HUES6 (cell line): ENCODE data around the gene SLC22A6.

ENCODE experiments used
- H3K27ac ChIP-seq: 2 replicates; pipeline ENCODE4 v1.7.0; 2013; ENCODE audit warnings: low read depth, mild to moderate bottlenecking, low read length, inconsistent platforms
- H3K27me3 ChIP-seq: 2 replicates; pipeline ENCODE4 v1.6.1; 2013; ENCODE audit warnings: low read length; ENCODE audit not compliant: control insufficient read depth, insufficient read depth
- H3K36me3 ChIP-seq: 2 replicates; pipeline ENCODE4 v1.6.1; 2013; ENCODE audit warnings: low read length; ENCODE audit not compliant: control insufficient read depth, insufficient read depth
- H3K4me1 ChIP-seq: 2 replicates; pipeline ENCODE4 v1.6.1; 2013; ENCODE audit warnings: low read length; ENCODE audit not compliant: control insufficient read depth, insufficient read depth
- H3K4me3 ChIP-seq: 2 replicates; pipeline ENCODE4 v1.5.1; 2013; ENCODE audit warnings: low read depth, low read length
- H3K9ac ChIP-seq: one replicate; pipeline ENCODE4 v1.6.1; 2013; ENCODE audit warnings: mild to moderate bottlenecking, low read length
- H3K9me3 ChIP-seq: 2 replicates; pipeline ENCODE4 v1.6.1; 2013; ENCODE audit warnings: low read depth, low read length; ENCODE audit not compliant: control insufficient read depth, insufficient read depth

SLC22A6 gene

DNA sequence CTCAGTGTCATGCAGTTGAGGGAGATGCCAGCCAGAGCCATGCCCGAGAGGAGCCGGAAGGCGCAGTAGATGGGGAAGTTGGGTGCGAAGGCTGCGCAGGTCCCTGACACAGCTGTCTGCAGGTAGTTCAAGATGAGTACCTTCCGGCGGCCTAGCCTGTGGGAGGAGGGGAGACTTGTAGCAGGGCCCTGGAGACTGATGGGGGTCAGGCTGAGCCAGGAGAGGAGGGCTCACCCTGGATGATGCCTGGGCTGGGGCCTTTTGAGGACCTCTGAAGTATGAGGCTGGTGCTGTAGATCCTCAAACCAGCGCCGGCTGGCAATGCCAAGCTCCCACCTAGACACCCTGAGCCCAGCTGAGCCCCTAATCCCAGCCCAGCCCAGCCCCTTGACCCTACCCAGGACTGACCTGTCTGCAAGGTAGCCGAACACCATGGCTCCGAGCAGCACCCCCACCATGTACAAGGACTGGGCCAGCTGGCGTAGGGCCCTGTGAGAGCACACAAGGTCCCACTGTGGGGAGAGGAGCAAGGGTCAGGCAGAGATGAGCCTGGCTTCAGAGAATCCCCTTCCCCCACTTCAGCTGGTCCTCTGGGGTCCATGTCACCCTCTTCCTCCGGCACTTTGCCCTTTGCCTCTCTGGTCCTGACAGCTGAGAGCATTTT is 1.1 kb downstream of the SLC22A6 start:
- no peak overlapping the region for H3K4me3 ChIP-seq
- H3K27ac ChIP-seq, result no peak overlapping the region
- H3K9ac ChIP-seq, result no peak overlapping the region
- no peaks in the 10 kb centered on the region for H3K4me1 ChIP-seq
- no peaks in the 10 kb centered on the region for H3K36me3 ChIP-seq
- H3K27me3 ChIP-seq, result peaks cover 3% of the 10 kb centered on the region; the same call in 1 of the 2 replicates
- H3K9me3 ChIP-seq, result no peaks in the 10 kb centered on the region

DNA sequence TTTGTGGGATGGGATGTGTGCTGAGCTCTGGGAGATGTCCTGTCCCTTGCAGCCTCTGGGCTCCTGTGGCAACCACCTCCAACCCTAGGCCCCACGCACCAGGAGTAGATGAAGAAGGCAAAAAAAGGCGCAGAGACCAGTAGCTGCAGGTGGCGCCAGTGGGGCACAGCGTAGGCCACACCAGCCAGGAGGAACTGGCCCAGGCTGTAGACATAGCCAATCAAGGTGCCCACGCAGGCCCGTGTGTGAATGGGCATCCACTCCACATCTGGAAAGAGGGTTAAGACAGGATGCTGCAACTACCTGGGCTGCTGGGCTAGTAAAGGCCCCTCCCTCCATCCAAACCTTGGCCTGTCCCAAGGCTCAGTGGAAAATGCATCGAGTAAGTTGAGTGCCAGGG is 3.0 kb downstream of the SLC22A6 start:
- Histone ChIP-seq H3K4me3 (no peak overlapping the region), H3K9ac (no peak overlapping the region), H3K9me3 (no peaks in the 10 kb centered on the region), H3K27me3 (peaks cover 3% of the 10 kb centered on the region; the same call in 1 of the 2 replicates), H3K27ac (no peak overlapping the region), H3K4me1 (no peaks in the 10 kb centered on the region), H3K36me3 (no peaks in the 10 kb centered on the region)

DNA sequence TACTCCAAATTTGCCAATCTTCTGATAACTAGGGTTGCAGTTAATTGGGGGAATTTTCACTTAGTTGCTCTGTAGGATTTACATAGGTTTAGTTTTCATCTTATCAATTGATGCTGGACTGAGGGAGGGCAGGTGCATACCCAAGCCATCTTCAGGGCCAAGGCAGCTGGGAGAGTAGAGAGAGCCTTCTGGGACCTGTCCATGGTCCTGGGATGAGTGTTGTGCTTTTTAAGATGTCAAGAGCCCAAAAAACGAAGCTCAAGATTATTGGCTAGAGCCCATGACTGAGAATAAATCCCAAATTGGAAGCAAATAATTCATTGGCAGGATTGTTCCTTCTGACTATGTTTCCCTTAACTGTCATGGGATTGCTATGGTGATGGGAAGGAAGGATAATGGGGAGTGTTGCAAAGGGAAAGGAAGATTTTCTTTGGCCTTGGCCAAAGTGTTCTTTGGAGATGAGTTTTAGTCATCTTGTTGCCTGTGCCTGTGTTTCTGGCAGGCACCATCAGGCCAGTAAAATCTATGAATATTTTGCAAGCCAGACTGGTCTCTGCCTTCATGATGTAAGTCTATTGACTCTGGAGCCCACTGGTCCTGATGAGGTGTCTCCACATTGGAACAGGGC is 4.5 kb downstream of the SLC22A6 start:
- Histone ChIP-seq H3K36me3 (no peaks in the 10 kb centered on the region), H3K9ac (no peak overlapping the region), H3K4me3 (no peak overlapping the region), H3K27me3 (peaks cover 3% of the 10 kb centered on the region; the same call in 1 of the 2 replicates), H3K4me1 (no peaks in the 10 kb centered on the region), H3K9me3 (no peaks in the 10 kb centered on the region), H3K27ac (no peak overlapping the region)

DNA sequence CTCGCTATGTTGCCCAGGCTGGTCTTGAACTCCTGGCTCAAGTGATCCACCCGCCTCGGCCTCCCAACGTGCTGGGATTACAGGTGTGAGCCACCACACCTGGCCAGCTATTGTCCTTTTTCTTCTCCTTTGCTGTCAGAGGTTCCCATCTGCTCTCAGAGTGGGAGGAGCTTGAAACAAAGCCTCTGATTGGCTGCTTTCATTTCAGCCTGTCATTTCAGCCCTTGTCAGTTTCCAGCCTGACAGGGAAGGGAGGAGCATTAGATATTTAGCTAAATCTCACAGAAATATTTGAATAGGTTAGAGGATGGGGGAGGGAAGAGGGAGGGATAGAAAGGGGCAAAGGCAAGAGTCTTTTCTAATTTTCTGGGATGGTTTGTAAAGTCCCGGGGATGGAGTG is 8.7 kb downstream of the SLC22A6 start:
- H3K27ac ChIP-seq, result no peak overlapping the region
- no peak overlapping the region for H3K9ac ChIP-seq
- no peaks in the 10 kb centered on the region for H3K36me3 ChIP-seq
- H3K9me3 ChIP-seq, result no peaks in the 10 kb centered on the region
- peaks cover 6% of the 10 kb centered on the region; the same call in 1 of the 2 replicates for H3K27me3 ChIP-seq
- no peak overlapping the region for H3K4me3 ChIP-seq
- H3K4me1 ChIP-seq, result no peaks in the 10 kb centered on the region

DNA sequence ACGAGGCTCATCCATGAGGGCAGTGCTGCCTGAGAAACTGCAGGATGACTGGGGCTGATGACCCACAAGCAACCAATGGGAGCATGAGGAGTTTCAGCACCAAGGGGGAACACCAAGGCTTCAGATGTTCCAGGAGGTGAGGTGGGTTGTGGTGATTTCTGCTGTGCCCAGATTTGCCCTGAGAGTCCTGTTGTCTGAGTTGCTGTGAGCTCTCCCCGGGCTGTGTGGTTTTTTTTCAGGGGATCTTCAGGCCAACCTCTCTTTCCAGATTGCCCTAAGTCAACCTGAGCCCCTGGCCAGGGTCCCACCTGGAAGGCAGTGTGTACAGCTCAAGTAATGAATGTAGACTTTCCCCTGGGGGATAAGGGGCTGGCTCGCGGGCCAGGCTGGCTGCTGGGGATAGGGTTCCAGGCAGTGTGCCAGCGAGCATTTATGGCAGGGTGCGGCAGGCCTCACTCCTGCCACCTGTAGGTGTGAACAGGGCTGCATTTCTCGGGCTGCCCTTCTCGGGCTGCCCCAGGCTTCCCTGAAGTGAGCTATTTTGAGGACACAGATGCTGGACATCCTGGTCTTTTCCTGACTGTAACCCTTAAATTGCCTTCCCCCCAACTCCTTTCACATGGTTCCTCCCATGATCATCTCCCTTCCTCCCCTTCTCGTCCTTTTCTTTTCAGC is 9.8 kb downstream of the SLC22A6 start:
- Histone ChIP-seq H3K36me3 (no peaks in the 10 kb centered on the region), H3K9me3 (no peaks in the 10 kb centered on the region), H3K4me1 (no peaks in the 10 kb centered on the region), H3K9ac (no peak overlapping the region), H3K27ac (no peak overlapping the region), H3K27me3 (peaks cover 6% of the 10 kb centered on the region; the same call in 1 of the 2 replicates), H3K4me3 (no peak overlapping the region)

DNA sequence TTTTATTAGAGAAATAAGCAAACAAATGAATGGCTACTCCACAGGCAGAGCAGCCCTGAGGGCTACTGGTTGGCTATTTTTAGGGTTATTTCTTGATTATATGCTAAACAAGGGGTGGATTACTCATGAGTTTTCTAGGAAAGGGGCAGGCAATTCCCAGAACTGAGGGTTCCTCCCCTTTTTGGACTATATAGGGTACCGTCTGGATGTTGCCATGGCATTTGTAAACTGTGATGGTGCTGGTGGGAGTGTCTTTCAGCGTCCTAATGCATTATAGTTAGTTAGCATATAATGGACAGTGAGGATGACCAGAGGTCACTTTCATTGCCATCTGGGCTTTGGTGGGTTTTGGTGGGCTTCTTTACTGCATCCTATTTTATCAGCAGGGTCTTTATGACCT is 19.2 kb downstream of the SLC22A6 start:
- H3K9me3 ChIP-seq, result no peaks in the 10 kb centered on the region
- no peaks in the 10 kb centered on the region for H3K27me3 ChIP-seq
- no peak overlapping the region for H3K9ac ChIP-seq
- no peaks in the 10 kb centered on the region for H3K36me3 ChIP-seq
- H3K27ac ChIP-seq, result no peak overlapping the region
- H3K4me1 ChIP-seq, result no peaks in the 10 kb centered on the region
- H3K4me3 ChIP-seq, result no peak overlapping the region

DNA sequence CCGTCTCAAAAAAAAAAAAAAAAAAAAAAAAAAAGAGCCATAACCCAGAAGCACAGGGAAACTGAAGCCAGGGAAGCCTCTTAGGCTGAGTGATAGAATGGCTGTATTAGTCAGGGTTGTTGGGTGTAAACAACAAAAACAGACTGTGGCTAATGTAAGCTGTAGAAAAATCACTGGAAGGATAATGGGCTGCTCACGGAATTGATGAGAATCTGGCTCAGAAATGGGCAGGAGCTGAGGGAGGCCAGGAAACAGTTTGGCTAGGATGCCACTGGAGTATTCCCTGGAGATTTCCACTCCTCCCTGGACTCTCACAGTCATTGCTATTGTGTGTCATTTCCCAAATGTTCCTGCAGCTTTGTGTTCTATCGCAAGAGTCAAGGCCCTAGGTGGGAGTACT is 22.4 kb downstream of the SLC22A6 start:
- Histone ChIP-seq H3K4me3 (no peak overlapping the region), H3K4me1 (no peaks in the 10 kb centered on the region), H3K36me3 (no peaks in the 10 kb centered on the region), H3K9me3 (no peaks in the 10 kb centered on the region), H3K27me3 (no peaks in the 10 kb centered on the region), H3K27ac (no peak overlapping the region), H3K9ac (no peak overlapping the region)

DNA sequence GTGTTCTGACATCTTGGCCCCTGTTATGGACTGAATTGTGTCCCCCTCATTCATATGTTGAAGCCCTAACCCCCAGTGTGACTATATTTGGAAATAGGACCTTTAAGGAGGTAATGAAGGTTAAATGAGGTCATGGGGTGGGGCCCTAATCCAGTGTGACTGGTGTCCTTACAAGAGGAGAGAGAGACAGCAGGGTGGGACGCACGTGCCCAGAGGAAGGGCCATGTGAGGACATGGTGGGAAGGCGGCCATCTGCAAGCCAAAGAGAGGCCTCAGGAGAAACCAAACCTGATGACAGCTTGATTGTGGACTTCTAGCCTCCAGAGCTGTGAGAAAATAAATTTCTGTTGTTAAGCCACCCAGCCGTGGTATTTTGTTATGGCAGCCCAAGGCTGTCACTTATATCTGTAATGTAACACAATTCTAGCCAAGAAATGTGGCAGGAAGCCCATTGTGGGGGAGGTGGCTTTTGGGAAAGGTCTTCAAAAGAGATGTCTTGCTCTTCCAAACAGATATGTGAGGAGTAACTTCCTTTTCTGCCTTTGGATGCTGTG is 23.7 kb downstream of the SLC22A6 start:
- Histone ChIP-seq H3K9ac (no peak overlapping the region), H3K27me3 (no peaks in the 10 kb centered on the region), H3K9me3 (no peaks in the 10 kb centered on the region), H3K4me3 (no peak overlapping the region), H3K36me3 (no peaks in the 10 kb centered on the region), H3K27ac (no peak overlapping the region), H3K4me1 (peaks cover 3% of the 10 kb centered on the region)

DNA sequence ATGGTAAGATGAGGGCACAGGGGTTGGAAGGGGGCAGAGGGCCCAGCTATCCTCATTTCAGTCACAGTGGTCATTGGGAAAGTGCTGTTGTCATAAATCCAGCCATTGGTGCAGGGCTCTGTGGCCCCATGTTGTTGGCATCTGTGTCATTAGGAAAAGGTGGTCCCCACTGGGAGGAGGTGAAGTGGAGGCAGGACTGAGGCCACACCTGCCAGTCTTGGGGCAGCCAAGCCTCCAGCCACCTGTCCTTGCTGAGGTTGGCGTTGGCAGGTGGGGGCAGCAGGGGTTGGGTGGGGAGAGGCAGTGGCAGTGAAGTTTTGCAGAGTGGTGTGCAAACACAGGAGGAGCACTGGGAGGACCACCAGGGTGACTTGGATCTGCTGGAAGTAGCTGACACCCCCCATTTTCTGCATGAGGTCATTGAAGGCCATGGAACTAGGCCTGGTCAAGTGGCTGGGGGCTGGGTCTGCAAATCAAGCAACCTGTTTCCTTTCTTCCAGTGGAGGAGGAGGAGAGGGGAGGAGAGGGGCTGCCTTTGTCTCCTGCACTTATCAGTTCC is 25.3 kb downstream of the SLC22A6 start:
- Histone ChIP-seq H3K4me3 (no peak overlapping the region), H3K9ac (no peak overlapping the region), H3K36me3 (no peaks in the 10 kb centered on the region), H3K9me3 (no peaks in the 10 kb centered on the region), H3K4me1 (peaks cover 3% of the 10 kb centered on the region), H3K27ac (no peak overlapping the region), H3K27me3 (no peaks in the 10 kb centered on the region)

DNA sequence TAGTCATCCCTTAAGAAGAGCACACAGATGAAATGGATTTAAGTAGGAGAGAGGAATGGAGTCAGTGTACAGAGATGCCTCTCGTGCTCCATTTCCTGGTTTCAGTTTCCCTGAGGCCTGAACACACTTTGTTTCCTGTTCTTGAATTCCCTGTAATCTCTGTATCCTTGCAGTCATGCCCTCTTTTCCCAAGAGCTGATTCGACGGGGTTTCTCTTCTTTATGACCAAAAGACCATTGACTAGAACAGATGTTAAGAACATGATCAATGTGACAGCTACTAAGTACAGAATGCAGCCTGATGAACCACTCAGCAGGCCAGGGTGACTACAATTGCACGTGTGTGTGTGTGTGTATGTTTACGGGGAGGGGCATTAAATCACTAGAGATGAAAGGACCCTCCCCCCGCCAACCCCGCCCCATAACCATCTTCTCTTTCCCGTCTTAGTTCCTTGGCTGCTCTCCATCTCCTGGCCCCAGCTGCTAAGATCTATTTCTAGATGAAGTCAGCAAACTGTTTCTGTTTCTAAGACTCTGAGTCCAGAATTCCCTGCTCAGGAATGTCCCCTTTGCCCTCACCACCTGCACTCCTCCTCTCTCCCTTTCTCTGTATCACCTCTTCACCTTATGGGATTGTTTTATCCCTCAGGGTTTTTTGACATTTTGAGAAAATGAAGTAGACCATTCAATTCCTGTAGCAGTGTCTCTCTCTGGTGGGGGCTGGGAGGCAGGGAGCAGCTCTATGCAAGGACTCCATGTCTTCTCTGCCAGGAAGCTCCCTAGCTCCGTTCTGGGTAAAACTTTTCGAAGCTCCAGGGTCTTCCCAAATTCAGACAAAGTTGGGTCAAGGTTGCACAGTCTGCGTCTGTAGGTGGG is 26.0 kb downstream of the SLC22A6 start:
- Histone ChIP-seq H3K9me3 (no peaks in the 10 kb centered on the region), H3K27me3 (no peaks in the 10 kb centered on the region), H3K4me3 (no peak overlapping the region), H3K36me3 (no peaks in the 10 kb centered on the region), H3K9ac (no peak overlapping the region), H3K27ac (no peak overlapping the region), H3K4me1 (peaks cover 3% of the 10 kb centered on the region)
